GM12875 (cell line): ENCODE data around the gene CALML3.

Source experiments
- H3K4me3 ChIP-seq: one replicate; pipeline ENCODE4 v1.5.1; 2011; ENCODE audit warnings: low read depth, low read length, control low read depth
- CTCF ChIP-seq: IDR thresholded peaks from 2 replicates; pipeline ENCODE4 v1.5.1; 2011; ENCODE audit warnings: low read depth, mild to moderate bottlenecking, control low read depth, inconsistent platforms, low read length, moderate library complexity, borderline replicate concordance; ENCODE audit not compliant: insufficient read depth

The CALML3 gene

DNA sequence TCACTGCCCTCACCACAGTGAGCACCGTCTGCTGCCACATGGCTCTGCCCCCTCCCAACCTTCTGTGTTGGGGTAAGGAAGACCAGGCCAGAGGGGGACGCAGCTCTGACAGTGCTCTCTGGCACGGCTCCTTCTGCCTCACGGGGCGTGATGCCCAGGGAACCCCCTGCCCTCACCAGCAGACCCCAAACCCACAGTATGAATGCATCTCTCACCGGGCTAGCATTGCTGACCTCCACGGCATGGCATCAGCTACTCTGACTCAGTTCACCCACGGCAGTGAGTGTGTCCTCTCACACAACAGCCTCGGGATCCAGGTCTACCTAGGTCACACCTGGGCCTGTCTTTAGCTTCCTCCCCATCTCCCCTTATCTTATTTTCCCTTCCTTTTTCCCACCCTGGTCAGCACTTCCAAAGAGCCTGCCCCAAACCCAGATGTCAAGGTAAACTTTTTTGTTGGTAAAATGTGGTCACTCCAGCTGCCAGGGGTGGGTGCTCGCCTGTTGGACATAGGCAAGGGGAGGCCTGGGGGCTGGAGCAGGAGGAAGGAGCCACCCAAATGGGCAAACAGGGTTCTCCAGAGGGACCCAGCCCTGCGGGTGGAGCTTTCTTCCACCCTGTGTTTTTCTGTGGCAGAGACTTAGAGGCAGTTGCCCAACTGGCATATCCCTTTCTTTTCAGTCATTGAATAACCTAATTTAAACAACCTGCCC, 4.4 kb downstream of the CALML3 start:
- no peak overlapping the region for H3K4me3 ChIP-seq

DNA sequence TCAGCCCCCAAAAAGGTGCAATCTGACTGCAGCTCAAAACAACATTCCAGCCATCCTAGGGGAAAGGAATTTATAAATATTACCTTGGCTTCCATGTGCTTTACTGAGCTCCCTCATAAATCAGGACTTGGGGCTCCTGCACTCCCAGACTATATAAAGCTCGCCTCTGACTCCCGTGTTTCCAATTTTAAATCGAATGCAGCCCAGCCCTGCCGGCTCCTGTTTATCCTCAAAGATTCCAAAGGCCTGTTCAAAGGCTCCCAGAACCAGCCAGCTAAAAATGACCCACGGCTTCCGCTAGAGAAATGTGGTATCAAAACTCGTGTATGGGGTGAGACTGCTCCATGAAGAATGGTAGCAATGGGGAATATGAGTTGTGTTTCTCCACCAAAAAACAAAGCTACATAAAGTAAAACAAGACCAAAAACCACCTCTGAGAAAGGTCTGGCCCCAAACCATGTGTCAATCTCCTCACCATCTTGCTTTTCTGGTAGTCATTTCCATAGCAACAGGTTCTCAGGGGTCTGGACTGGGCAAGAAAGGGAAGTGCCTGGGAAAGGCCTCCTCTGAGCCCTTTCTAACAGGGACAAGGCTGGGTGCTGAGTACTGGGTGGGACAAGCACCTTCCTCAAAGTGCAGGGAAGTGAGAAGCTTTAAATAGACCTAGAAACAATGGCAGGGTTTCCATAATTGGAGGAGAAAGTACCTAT, 5.1 kb downstream of the CALML3 start:
- no peak overlapping the region for H3K4me3 ChIP-seq
- no peak for TF ChIP-seq CTCF

More for the DNA sequence above, 4.4 kb downstream of the CALML3 start:
- no peak for TF ChIP-seq CTCF

GRCh38 chr10:5530412-5530806, 5.6 kb downstream of the CALML3 start:
- no peak for TF ChIP-seq CTCF
- H3K4me3 ChIP-seq, result no peak overlapping the region

GRCh38 chr10:5530846-5531557, 6.2 kb downstream of the CALML3 start:
- no peak for TF ChIP-seq CTCF
- no peak overlapping the region for H3K4me3 ChIP-seq

DNA sequence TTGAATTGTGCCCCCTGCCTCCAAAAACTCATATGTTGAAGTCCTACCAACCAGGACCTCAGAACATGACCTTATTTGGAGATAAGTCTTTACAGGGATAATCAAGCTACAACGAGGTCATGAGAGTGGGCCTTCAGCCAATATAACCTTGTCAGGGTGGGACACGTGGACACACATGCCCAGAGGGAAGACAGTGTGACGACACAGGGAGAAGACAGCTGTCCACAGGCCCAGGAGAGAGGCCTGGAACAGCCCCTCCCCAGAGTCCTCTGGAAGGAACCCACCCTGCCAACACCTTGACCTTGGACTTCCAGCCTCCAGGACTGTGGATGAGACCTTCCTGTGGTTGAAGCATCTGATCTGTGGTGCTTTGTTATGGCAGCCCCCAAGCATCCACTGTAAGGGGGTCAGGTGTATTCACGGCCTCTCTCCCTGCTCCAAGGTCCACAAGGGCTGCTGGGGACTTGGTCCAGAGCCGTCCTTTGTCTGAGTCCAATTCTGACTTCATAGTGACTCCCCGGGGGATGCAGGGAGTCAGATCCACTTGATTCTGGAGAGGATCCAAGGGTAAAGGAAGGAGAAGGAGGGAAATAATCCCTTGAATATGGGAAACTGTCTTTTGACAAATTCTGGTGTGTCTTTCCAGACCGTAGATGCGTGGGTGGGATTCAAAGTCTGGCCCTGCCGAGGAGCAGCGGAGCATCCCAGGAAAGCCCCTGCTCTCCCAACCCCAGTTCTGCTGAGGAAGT, 7.0 kb downstream of the CALML3 start:
- no peak for TF ChIP-seq CTCF
- no peak overlapping the region for H3K4me3 ChIP-seq

DNA sequence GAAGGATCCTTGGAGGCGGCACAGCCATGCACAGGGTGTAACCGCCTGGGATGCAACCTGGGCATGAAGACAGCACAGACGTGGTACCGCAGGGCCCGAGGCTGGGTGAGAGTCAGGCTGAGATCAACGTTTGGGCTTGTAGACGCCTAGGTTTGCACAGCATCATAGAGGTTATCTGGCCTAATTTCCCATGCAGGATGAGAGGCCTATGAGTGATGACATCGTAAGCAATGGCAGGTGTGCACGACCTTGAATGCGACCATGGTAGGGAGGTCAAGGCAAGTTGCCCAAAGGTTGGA, 7.5 kb downstream of the CALML3 start:
- no peak for TF ChIP-seq CTCF
- no peak overlapping the region for H3K4me3 ChIP-seq
